Measurements from ENCODE around the gene KLKB1.

The KLKB1 gene

DNA sequence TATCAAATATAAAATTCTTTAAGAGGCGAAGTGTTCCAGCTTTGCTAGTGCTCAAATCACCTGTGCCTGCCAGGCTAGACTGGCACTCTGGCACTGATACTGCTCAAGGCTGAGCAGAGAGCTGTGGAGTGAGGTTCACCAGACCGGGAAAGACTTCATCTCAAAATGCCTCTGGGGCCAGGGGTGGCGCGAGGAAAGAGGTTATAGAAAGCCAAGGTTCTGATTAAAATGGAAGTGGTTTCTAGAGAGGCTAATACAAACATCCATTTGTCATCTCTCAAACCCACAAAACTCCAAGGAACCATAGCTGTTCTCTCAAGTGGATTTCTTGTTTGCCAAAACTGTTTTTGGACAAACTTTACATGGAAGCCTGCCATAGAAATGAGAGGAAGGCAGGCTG, 80.2 kb downstream of the KLKB1 start:
- no peak for TF ChIP-seq SIN3A (IDR thresholded peaks at IDR 0.05; ENCODE audit: borderline replicate concordance, insufficient read depth, low read length)
- TF ChIP-seq, protein P1, sequence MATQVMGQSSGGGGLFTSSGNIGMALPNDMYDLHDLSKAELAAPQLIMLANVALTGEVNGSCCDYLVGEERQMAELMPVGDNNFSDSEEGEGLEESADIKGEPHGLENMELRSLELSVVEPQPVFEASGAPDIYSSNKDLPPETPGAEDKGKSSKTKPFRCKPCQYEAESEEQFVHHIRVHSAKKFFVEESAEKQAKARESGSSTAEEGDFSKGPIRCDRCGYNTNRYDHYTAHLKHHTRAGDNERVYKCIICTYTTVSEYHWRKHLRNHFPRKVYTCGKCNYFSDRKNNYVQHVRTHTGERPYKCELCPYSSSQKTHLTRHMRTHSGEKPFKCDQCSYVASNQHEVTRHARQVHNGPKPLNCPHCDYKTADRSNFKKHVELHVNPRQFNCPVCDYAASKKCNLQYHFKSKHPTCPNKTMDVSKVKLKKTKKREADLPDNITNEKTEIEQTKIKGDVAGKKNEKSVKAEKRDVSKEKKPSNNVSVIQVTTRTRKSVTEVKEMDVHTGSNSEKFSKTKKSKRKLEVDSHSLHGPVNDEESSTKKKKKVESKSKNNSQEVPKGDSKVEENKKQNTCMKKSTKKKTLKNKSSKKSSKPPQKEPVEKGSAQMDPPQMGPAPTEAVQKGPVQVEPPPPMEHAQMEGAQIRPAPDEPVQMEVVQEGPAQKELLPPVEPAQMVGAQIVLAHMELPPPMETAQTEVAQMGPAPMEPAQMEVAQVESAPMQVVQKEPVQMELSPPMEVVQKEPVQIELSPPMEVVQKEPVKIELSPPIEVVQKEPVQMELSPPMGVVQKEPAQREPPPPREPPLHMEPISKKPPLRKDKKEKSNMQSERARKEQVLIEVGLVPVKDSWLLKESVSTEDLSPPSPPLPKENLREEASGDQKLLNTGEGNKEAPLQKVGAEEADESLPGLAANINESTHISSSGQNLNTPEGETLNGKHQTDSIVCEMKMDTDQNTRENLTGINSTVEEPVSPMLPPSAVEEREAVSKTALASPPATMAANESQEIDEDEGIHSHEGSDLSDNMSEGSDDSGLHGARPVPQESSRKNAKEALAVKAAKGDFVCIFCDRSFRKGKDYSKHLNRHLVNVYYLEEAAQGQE (IDR thresholded peaks at IDR 0.05; ENCODE audit: insufficient read depth in 1 of 2, low read depth in 2 of 2, low read length in 2 of 2), result no peak
- no peak for TF ChIP-seq FOXP2 (optimal IDR thresholded peaks at IDR 0.05; ENCODE audit: borderline replicate concordance, extremely low read depth, extremely low read length, insufficient read depth)
- TF ChIP-seq TAF1 (IDR thresholded peaks at IDR 0.05; ENCODE audit: borderline replicate concordance, insufficient read depth, low read length), result no peak
- no peak for TF ChIP-seq POLR2AphosphoS5 (IDR thresholded peaks at IDR 0.05; ENCODE audit: low read depth, low read length)

DNA sequence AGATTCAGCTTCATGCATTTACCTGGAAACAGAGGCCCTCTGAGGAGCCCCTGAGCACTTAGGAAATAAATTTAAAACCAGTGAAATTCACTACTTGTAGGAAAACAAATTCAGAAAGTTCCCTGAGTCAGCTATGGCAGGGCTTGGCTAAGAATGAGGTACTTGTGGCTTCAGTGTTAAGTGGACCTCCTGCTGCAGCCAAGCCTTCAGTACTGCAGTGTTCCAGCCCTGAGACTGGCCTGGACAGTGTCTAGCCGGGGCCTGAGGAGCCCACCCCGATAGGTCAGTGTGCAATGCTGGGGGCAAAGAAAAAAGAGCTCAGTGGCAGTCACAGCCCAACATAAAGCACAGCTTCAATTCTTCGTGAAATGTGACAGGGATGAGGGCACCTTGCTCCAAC, 80.6 kb downstream of the KLKB1 start:
- TF ChIP-seq TAF1 (IDR thresholded peaks at IDR 0.05; ENCODE audit: borderline replicate concordance, insufficient read depth, low read length), result no peak
- TF ChIP-seq SIN3A (IDR thresholded peaks at IDR 0.05; ENCODE audit: borderline replicate concordance, insufficient read depth, low read length), result no peak
- no peak for TF ChIP-seq POLR2AphosphoS5 (IDR thresholded peaks at IDR 0.05; ENCODE audit: low read depth, low read length)
- TF ChIP-seq, protein P1 (IDR thresholded peaks at IDR 0.05; ENCODE audit: insufficient read depth in 1 of 2, low read depth in 2 of 2, low read length in 2 of 2), result no peak
- TF ChIP-seq FOXP2 (optimal IDR thresholded peaks at IDR 0.05; ENCODE audit: borderline replicate concordance, extremely low read depth, extremely low read length, insufficient read depth), result no peak

Data from PFSK-1 (cell line).